NB4 (cell line): ENCODE results near the gene HECTD3.

ENCODE experiments used
- DNase-seq: peaks from one replicate; pipeline ENCODE4 v3.0.0; 2010; ENCODE audit warnings: low read depth
- H3K4me3 ChIP-seq: one replicate; pipeline ENCODE4 v1.5.1; 2011; ENCODE audit warnings: mild to moderate bottlenecking, low read depth, low read length, moderate library complexity
- CTCF ChIP-seq: IDR thresholded peaks from one replicate; pipeline ENCODE4 v1.5.1; 2012; ENCODE audit warnings: low read depth, low read length
- MAX ChIP-seq: IDR thresholded peaks from 2 replicates; pipeline ENCODE4 v1.6.1; 2011; ENCODE audit warnings: low read depth, low read length
- MYC ChIP-seq: IDR thresholded peaks from 2 replicates; pipeline ENCODE4 v1.6.1; 2011; ENCODE audit warnings: low read depth, low read length
- POLR2A ChIP-seq: IDR thresholded peaks from 2 replicates; pipeline ENCODE4 v1.6.1; 2011; ENCODE audit warnings: mild to moderate bottlenecking; ENCODE audit not compliant: insufficient read length; ENCODE audit errors: extremely low read depth

Gene HECTD3

GRCh38 chr1:45009296-45009865, 1.7 kb downstream of the HECTD3 start:
- H3K4me3 ChIP-seq: no peak overlapping the region
- TF ChIP-seq CTCF: no peak
- no peak for DNase-seq

- DNase-seq: no peak
- TF ChIP-seq POLR2A: no peak
Measured at GRCh38 chr1:45008516-45008915, 2.6 kb downstream of the HECTD3 start.

GRCh38 chr1:45008076-45008475, 3.0 kb downstream of the HECTD3 start:
- no peak overlapping the region for H3K4me3 ChIP-seq
- TF ChIP-seq POLR2A (no peak), MYC (no peak), CTCF (no peak), MAX (no peak)
- DNase-seq: no peak

More at GRCh38 chr1:45008516-45008915, 2.6 kb downstream of the HECTD3 start:
- no peak overlapping the region for H3K4me3 ChIP-seq

- TF ChIP-seq MAX (no peak), MYC (no peak), CTCF (no peak), POLR2A (no peak)
- no peak for DNase-seq
Measured at GRCh38 chr1:45007311-45007710, 3.8 kb downstream of the HECTD3 start.

GRCh38 chr1:45005761-45006160, 5.4 kb downstream of the HECTD3 start:
- DNase-seq: no peak
- H3K4me3 ChIP-seq: no peak overlapping the region
- TF ChIP-seq CTCF (no peak), POLR2A (no peak), MAX (no peak), MYC (no peak)

More at GRCh38 chr1:45007311-45007710, 3.8 kb downstream of the HECTD3 start:
- H3K4me3 ChIP-seq: no peak overlapping the region

- TF ChIP-seq POLR2A (no peak), MYC (no peak), CTCF (no peak), MAX (no peak)
- no peak for DNase-seq
- H3K4me3 ChIP-seq: no peak overlapping the region
Measured at GRCh38 chr1:45004281-45004920, 6.7 kb downstream of the HECTD3 start.
